T-cell (primary cell): ENCODE measurements around the gene B4GALT7. TPM values are rescaled to one million over a fixed set of nuclear protein-coding genes. Genes with fewer than 3 reads are reported as not detected.

Experiments
- ATAC-seq, 4 experiments: fragments of 200-7000 bp in 3 of 4; fragments of 150-1000 bp in 1 of 4; cut with Tn5 transposase; replicated peaks in 1 of 4; 1 replicate in 3 of 4; 2 replicates in 1 of 4; pipeline ENCODE4 v1.10.0; 2021; ENCODE audit warnings: moderate library complexity in 3 of 4, mild to moderate bottlenecking in 2 of 4, moderate number of reproducible peaks in 1 of 4
- CTCF ChIA-PET, 2 donors: fragments of 300-600 bp; sonication (Branson Sonifier 250); formaldehyde crosslinking; loops; one replicate each; lab custom pipeline; 2022; ENCODE audit warnings: antibody characterized with exemption in 2 of 2; lab: Charles Lee
- POLR2A ChIA-PET, 2 donors: fragments of 300-600 bp; sonication (Branson Sonifier 250); formaldehyde crosslinking; loops; one replicate each; lab custom pipeline; 2022; ENCODE audit warnings: antibody characterized with exemption in 2 of 2; lab: Charles Lee
- DNase-seq, 35 experiments: peaks; one replicate each; pipeline versions ENCODE4 v3.0.0 to v3.0.0-alpha.2; 2013 to 2023
- H3K27ac ChIP-seq: one replicate; pipeline ENCODE4 v1.5.1; 2013; ENCODE audit warnings: low read length
- H3K27me3 ChIP-seq, 2 experiments: replicated peaks in 1 of 2; 1 replicate in 1 of 2; 2 replicates in 1 of 2; pipeline versions ENCODE4 v1.6.1 to v1.7.0; 2013; ENCODE audit warnings: low read length in 1 of 2, mixed read lengths in 1 of 2; ENCODE audit not compliant: control insufficient read depth in 2 of 2, insufficient read depth in 2 of 2; ENCODE audit errors: extremely low read depth in 1 of 2
- H3K36me3 ChIP-seq, 2 donors: 1 replicate in 1 of 2; 2 replicates in 1 of 2; pipeline versions ENCODE4 v1.6.1 to v1.7.0; 2013; ENCODE audit warnings: low read length in 1 of 2; ENCODE audit not compliant: control insufficient read depth in 2 of 2, insufficient read depth in 1 of 2; ENCODE audit errors: extremely low read depth in 1 of 2
- H3K4me1 ChIP-seq, 2 experiments: 1 replicate in 1 of 2; 2 replicates in 1 of 2; pipeline versions ENCODE4 v1.6.1 to v1.7.0; 2013; ENCODE audit warnings: low read length in 2 of 2, mixed read lengths in 1 of 2; ENCODE audit not compliant: insufficient read depth in 2 of 2, control insufficient read depth in 1 of 2; ENCODE audit errors: extremely low read depth in 1 of 2
- H3K4me3 ChIP-seq, 2 donors: 1 replicate in 1 of 2; 2 replicates in 1 of 2; pipeline versions ENCODE4 v1.5.1 to v1.7.0; 2013; ENCODE audit warnings: mild to moderate bottlenecking in 2 of 2, low read length in 1 of 2, moderate library complexity in 1 of 2; ENCODE audit not compliant: control insufficient read depth in 1 of 2; ENCODE audit errors: extremely low read depth in 1 of 2
- H3K9me3 ChIP-seq: 2 replicates; pipeline ENCODE4 v1.7.0; 2013
- H3K27ac Mint-ChIP-seq, 2 donors: one replicate each; pipeline ENCODE4 v1.8.0; 2020 to 2021; ENCODE audit warnings: mild to moderate bottlenecking in 2 of 2, mixed read lengths in 2 of 2
- H3K27me3 Mint-ChIP-seq, 2 donors: one replicate each; pipeline ENCODE4 v1.8.0; 2021 to 2022; ENCODE audit warnings: mixed read lengths in 2 of 2
- H3K36me3 Mint-ChIP-seq: one replicate; pipeline ENCODE4 v1.8.0; 2021; ENCODE audit warnings: mixed read lengths
- H3K4me1 Mint-ChIP-seq, 3 donors: one replicate each; pipeline ENCODE4 v1.8.0; 2020 to 2022; ENCODE audit warnings: mixed read lengths in 3 of 3, mild to moderate bottlenecking in 1 of 3
- H3K4me3 Mint-ChIP-seq, 3 donors: one replicate each; pipeline ENCODE4 v1.8.0; 2020 to 2022; ENCODE audit warnings: mild to moderate bottlenecking in 3 of 3, mixed read lengths in 3 of 3, moderate library complexity in 3 of 3
- H3K9me3 Mint-ChIP-seq, 3 donors: one replicate each; pipeline ENCODE4 v1.8.0; 2020 to 2022; ENCODE audit warnings: mixed read lengths in 3 of 3
- WGBS: methylation state at CpG from one replicate; pipeline ENCODE4 v1.1.5; 2013; ENCODE audit warnings: missing lambda C conversion rate; ENCODE audit not compliant: insufficient coverage; 5-methylcytosine and 5-hydroxymethylcytosine counted together
- total RNA-seq, 35 experiments: library from RNA in 6 of 35; stranded (reverse) in 6 of 35; fragments of 120-200 nt in 1 of 35; gene quantifications; one replicate each; pipeline versions ENCODE4 v1.2.1 to v1.2.4 and lab custom pipeline; 2013 to 2026

The B4GALT7 gene
- total RNA-seq, 5 donors from 2014 or later (not counting 1 experiment from before 2014, with no cell fraction given) = 30.4 to 46.7 (median 39.1) TPM

DNA sequence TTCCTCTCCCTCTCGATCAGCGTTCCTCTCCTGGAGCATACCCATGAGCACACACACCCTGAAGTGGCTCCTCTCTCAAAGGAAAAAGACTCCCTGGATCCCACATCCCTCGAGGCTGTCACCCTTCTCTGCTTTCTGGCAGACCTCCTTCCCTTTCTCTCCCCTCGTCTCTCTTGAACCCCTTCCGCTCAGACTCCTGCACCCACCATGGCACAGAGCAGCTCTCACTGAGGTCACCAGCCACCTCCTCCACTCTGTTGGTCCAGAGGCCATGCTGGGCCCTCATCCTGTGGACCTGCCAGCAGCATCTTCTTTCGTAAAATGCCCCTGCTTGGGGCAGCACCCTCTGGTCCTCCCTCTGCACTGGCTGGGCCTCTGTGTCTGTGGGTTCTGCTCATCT, 5.7 kb downstream of the B4GALT7 start:
- 92% methylated on average over 6 of the region's 6 CpGs for WGBS
- H3K27ac Mint-ChIP-seq = no peak overlapping the region

DNA sequence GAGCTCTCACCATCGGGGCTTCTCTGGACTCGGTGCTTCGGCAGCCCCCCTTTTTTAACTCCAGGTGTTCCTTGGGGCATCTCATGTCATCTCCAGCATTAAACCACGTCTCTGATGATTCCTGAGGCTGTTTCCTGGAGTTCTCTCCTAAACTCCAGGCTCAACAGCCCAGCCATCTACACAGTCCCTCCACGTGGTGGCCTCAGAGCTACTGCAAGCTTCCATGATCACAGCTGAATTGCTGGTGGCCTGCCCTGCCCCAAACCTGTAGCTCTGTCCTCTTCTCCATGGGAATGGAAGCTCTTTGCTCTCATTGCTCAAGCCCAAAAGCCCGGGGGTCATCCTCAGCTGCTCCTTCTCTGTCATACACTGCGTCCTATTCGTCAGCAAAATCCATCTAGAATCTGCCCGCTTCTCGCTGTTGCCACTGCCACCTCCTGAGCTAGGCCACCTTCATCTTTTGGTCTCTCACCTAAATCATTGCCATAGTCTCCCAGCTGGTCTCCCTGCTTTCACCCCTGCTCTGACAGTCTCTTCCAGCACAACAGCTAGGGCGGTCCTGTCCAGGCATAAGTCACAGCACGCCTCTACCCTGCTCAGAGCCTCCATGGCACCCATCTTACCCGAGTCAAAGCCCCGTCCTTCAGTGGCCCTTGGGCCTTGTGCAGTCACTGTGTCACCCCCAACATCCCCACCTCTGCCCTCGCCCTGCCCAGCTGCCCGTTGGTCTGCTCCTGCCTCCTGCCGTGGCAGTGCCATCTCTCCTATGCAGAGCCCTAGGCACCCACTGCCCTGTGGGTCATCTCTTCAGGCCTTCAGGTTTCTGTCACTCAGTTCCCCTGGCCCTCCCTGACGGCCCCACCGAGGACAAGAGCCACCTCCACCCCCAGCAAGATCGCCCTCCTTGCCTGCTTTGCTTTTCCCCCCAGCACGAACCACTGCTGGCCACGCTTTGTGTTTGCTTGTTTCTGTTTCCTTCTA, 6.4 kb downstream of the B4GALT7 start:
- Histone ChIP-seq H3K27ac (no peak overlapping the region), H3K36me3 (peaks cover 6% of the 10 kb centered on the region in 2 donors), H3K4me1 (peaks cover 0 to 14% of the 10 kb centered on the region in 2 experiments), H3K9me3 (no peaks in the 10 kb centered on the region), H3K4me3 (no peak overlapping the region), H3K27me3 (no peaks in the 10 kb centered on the region)
- peaks cover 6% of the 10 kb centered on the region for H3K36me3 Mint-ChIP-seq
- DNase-seq = no peak
- H3K4me3 Mint-ChIP-seq = no peak overlapping the region
- peak overlapping the region in 1 of 2 donors; percentile 23 for H3K27ac Mint-ChIP-seq
- WGBS = 90% methylated on average over 18 of the region's 22 CpGs
- POLR2A ChIA-PET = no interaction called here
- CTCF ChIA-PET = no interaction called here
- no peaks in the 10 kb centered on the region for H3K27me3 Mint-ChIP-seq
- H3K9me3 Mint-ChIP-seq = no peaks in the 10 kb centered on the region
- no peak for ATAC-seq
- H3K4me1 Mint-ChIP-seq = peaks cover 22 to 36% (median 36%) of the 10 kb centered on the region in 3 donors

More for the DNA sequence above, 5.7 kb downstream of the B4GALT7 start:
- Histone ChIP-seq H3K27ac (no peak overlapping the region), H3K27me3 (no peaks in the 10 kb centered on the region), H3K36me3 (peaks cover 6% of the 10 kb centered on the region in 2 donors), H3K4me3 (no peak overlapping the region), H3K9me3 (no peaks in the 10 kb centered on the region), H3K4me1 (peaks cover 0 to 21% of the 10 kb centered on the region in 2 experiments)
- Mint-ChIP-seq H3K4me3 (no peak overlapping the region), H3K9me3 (no peaks in the 10 kb centered on the region), H3K27me3 (no peaks in the 10 kb centered on the region), H3K36me3 (peaks cover 6% of the 10 kb centered on the region), H3K4me1 (peaks cover 29 to 43% (median 42%) of the 10 kb centered on the region in 3 donors)
- no peak for ATAC-seq
- CTCF ChIA-PET = no interaction called here
- no peak for DNase-seq
- POLR2A ChIA-PET = no interaction called here

DNA sequence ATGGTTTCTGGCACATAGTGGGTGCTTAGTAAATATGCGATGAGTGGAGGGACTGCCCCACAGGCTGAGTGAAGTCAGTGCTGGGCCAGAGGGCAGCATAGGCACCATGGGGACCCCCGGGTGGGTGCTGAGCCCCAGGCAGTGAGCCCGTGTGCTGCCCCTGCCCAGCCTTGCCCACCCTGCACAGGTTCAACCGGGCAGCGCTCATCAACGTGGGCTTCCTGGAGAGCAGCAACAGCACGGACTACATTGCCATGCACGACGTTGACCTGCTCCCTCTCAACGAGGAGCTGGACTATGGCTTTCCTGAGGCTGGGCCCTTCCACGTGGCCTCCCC, 7.2 kb downstream of the B4GALT7 start:
- Histone ChIP-seq H3K27me3 (no peaks in the 10 kb centered on the region), H3K4me3 (no peak overlapping the region), H3K27ac (no peak overlapping the region), H3K4me1 (peaks cover 0 to 11% of the 10 kb centered on the region in 2 experiments), H3K9me3 (no peaks in the 10 kb centered on the region), H3K36me3 (peaks cover 6% of the 10 kb centered on the region in 2 donors)
- no peaks in the 10 kb centered on the region for H3K27me3 Mint-ChIP-seq
- CTCF ChIA-PET = no interaction called here
- H3K9me3 Mint-ChIP-seq = no peaks in the 10 kb centered on the region
- DNase-seq (no peak), ATAC-seq (no peak)
- H3K4me3 Mint-ChIP-seq = no peak overlapping the region
- POLR2A ChIA-PET = no interaction called here
- 93% methylated on average over 8 of the region's 11 CpGs for WGBS
- H3K4me1 Mint-ChIP-seq = peaks cover 17 to 31% (median 31%) of the 10 kb centered on the region in 3 donors
- peaks cover 6% of the 10 kb centered on the region for H3K36me3 Mint-ChIP-seq
- H3K27ac Mint-ChIP-seq = peak overlapping the region in 1 of 2 donors; percentile 23

DNA sequence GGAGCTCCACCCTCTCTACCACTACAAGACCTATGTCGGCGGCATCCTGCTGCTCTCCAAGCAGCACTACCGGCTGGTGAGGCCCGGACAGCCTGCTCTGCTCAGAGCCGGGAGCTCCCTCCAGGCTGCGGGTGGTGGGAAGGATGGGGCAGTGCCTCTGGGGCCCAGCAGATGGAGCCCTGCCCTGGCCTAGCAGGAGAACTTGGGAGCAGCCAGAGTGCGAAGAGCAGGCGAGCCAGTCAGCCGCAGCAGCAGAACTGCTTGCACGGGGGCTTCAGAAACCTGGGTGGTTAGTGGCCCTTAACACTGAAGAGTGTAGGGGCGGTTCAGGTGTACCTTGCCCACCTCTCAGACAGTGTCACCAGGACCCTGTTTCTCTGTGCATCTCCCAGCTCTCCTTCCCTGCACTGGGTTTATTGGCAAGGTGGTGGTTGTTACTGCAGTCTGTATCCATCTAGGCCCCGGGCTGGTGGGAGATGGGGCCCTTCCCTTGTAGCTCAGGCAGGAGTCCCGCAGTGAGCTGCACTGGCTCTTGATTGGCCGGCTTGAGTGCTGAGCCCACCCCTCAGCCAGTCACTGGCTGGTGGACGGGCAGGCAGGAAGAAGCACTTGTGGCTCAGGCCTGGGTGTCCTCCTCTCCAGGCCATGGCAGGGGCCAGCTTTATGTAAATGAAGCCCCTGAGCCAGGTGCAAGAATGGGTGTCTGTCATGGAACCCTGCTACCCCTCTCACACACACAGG, 7.7 kb downstream of the B4GALT7 start:
- no peaks in the 10 kb centered on the region for H3K27me3 ChIP-seq
- H3K4me1 ChIP-seq = peaks cover 0 to 11% of the 10 kb centered on the region in 2 experiments
- H3K4me3 ChIP-seq = no peak overlapping the region
- H3K36me3 Mint-ChIP-seq = peaks cover 6% of the 10 kb centered on the region
- H3K27me3 Mint-ChIP-seq = no peaks in the 10 kb centered on the region
- no peaks in the 10 kb centered on the region for H3K9me3 ChIP-seq
- H3K27ac Mint-ChIP-seq = peak overlapping the region in 1 of 2 donors; percentile 34
- ATAC-seq (peak; percentile 74 to 91 (median 78)), DNase-seq (peak in 34 of 35 experiments; percentile 12 to 69 (median 47))
- POLR2A ChIA-PET = no interaction called here
- H3K9me3 Mint-ChIP-seq = no peaks in the 10 kb centered on the region
- H3K36me3 ChIP-seq = peaks cover 6 to 7% of the 10 kb centered on the region in 2 donors
- H3K27ac ChIP-seq = no peak overlapping the region
- 51% methylated on average over 9 of the region's 15 CpGs for WGBS
- H3K4me1 Mint-ChIP-seq = peaks cover 13 to 31% (median 26%) of the 10 kb centered on the region in 3 donors
- H3K4me3 Mint-ChIP-seq = no peak overlapping the region
- CTCF ChIA-PET = interaction anchor here in 1 of 2 donors (0.5 kb wide), 1 partner anchor 456 kb away, joined by 3 read pairs; no protein-coding TSS in a partner anchor

DNA sequence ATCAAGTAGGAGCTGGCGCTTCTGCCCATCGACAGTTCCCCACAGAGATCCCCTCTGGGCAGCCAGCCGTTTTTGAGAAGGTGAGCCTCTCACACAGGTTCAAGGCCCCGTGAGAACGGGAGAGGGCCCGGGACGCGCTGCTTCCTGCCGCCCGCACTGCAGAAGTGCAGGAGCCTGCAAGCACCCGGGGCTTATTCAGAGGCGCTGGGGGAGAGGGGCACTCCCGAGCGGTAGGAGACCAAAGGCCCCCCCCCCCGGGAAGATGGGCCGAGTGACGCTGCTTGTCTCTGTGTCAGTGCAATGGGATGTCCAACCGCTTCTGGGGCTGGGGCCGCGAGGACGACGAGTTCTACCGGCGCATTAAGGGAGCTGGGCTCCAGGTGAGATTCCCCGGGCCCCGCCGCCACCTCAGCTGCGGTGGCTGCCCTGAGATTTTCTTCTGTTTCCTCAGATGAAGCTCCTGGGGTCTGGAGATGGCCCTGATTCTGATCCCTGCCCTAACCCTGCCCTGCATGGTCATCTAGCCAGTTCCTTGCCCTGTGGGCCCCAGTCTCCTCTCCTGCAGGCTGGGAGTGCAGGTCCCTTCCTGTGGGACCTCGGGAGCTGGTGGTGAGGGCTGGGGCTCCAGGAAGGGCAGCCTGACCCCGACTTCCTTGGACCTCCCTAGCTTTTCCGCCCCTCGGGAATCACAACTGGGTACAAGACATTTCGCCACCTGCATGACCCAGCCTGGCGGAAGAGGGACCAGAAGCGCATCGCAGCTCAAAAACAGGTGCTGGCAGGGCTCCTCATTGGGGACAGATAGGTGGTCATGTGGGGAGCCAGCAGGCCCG, 8.5 kb downstream of the B4GALT7 start:
- ATAC-seq (no peak), DNase-seq (no peak)
- no peak overlapping the region for H3K4me3 Mint-ChIP-seq
- ChIA-PET CTCF (interaction anchor here in 1 of 2 donors (0.5 kb wide), 1 partner anchor 456 kb away, joined by 3 read pairs; no protein-coding TSS in a partner anchor), POLR2A (no interaction called here)
- no peak overlapping the region for H3K27ac ChIP-seq
- H3K36me3 ChIP-seq = peaks cover 6 to 8% of the 10 kb centered on the region in 2 donors
- no peak overlapping the region for H3K4me3 ChIP-seq
- H3K4me1 ChIP-seq = peaks cover 0 to 11% of the 10 kb centered on the region in 2 experiments
- peaks cover 6% of the 10 kb centered on the region for H3K36me3 Mint-ChIP-seq
- no peaks in the 10 kb centered on the region for H3K9me3 Mint-ChIP-seq
- H3K27me3 Mint-ChIP-seq = no peaks in the 10 kb centered on the region
- no peaks in the 10 kb centered on the region for H3K27me3 ChIP-seq
- peaks cover 10 to 29% (median 24%) of the 10 kb centered on the region in 3 donors for H3K4me1 Mint-ChIP-seq
- peak overlapping the region in 1 of 2 donors; percentile 16 for H3K27ac Mint-ChIP-seq
- 95% methylated on average over 27 of the region's 37 CpGs for WGBS
- no peaks in the 10 kb centered on the region for H3K9me3 ChIP-seq
